AG04450 (cell line): ENCODE results near the gene CFAP54. TPM values are rescaled to one million over a fixed set of nuclear protein-coding genes. Genes with fewer than 3 reads are reported as not detected.

Experiments used
- CTCF ChIA-PET: fragments of 300-600, 350-600 bp; formaldehyde crosslinking; extraction: SDS; loops from one replicate; lab custom pipeline; 2022; ENCODE audit warnings: antibody characterized with exemption, inconsistent platforms; lab: Charles Lee
- POLR2A ChIA-PET: fragments of 350-600 bp; formaldehyde crosslinking; extraction: SDS; loops from one replicate; lab custom pipeline; 2021; ENCODE audit warnings: antibody characterized with exemption, inconsistent platforms; lab: Yijun Ruan, JAX
- DNase-seq: peaks from one replicate; pipeline ENCODE4 v3.0.0-alpha.2; 2011; ENCODE audit warnings: low read depth, low spot score
- H3K27ac ChIP-seq: one replicate; pipeline ENCODE4 v1.5.1; 2012; ENCODE audit warnings: low read depth, low read length, control low read depth
- H3K27me3 ChIP-seq: one replicate; pipeline ENCODE4 v1.6.0; 2012; ENCODE audit warnings: low read length; ENCODE audit not compliant: control insufficient read depth, insufficient read depth
- H3K4me3 ChIP-seq: 2 replicates; pipeline ENCODE4 v1.5.1; 2011; ENCODE audit warnings: mild to moderate bottlenecking, low read depth, low read length, control low read depth
- H3K9me3 ChIP-seq: 2 replicates; pipeline ENCODE4 v1.5.1; 2012; ENCODE audit warnings: low read length; ENCODE audit not compliant: control insufficient read depth, insufficient read depth
- polyA minus RNA-seq: library from RNA; depleted of rRNA, polyadenylated mRNA; stranded (reverse); fragments of >200 nt; gene quantifications from 2 replicates; pipeline ENCODE4 v1.2.3, GENCODE V29; 2011; rRNA and poly(A)+ RNA removed
- polyA plus RNA-seq: library from polyadenylated mRNA; depleted of rRNA; stranded (reverse); fragments of >200 nt; gene quantifications from 2 replicates; pipeline ENCODE4 v1.2.3, GENCODE V29; 2011; rRNA removed
- TF ChIP-seq, protein P1 (sequence below): IDR thresholded peaks from 2 replicates; pipeline ENCODE4 v1.5.1; 2011; ENCODE audit warnings: low read depth, low read length, control low read depth, inconsistent platforms

CFAP54 gene, protein sequence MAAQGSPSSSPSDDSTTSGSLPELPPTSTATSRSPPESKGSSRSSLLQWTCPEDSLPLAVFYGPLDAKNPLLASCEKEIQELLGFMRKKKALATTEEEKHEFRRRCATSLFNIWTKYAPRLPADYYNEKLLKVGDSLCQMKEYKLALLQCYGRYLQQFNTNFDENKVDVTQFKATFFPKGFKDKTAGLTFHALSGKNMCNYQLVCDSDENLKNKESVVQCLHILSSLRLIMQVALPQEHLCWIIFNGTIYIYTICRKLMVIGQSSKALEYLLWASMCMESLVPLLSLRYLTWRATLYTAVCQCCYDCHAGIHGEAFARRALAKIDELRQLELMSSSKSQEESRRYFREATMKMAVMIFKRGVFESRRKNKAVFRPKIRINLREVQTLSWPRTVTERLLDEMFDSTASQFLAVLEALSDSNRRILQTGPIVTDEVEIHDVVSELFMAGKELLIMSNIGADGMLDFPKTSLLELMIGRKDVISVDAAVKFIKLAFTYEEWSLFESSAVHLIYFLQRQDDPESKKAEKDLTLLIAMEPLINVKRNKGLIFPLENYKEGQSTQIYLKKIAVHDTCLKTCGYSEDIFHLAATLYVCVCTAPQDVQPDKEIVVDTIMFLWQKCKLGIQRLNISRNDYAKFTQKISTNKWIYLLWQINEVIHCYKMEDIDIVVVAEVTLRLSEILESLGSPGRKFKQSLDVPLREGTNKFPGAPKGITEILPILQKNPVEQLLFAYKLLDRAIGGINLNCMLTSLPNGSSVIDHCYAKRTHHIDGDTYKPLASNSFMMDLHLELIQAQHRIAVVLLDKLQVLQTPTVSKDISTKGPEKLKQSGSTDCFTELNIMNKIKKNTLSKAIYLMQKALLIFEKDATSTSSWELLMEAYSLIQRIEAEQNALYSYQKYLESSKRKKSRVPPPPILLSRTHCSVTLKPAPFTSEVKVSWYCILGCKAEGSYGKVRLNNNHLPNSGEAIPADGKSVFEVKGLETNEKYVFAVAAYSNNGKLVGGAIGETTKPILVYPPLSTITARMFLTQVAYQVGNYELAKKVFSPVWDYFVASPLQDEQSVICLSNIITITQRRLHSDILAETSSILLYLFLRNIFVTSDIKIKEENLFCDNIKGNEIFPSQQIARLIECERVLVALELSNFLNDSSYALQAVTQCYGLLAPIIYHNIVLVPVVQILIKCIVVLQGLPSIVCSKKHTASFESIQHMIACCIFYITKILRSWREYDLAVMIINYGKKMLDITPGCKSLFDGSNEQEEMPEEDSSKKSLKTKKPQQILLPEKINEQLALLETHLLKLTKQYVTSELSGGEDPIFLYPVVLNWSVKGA (N-terminal part only)
- polyA plus RNA-seq (0.82 and 1.2 TPM in 2 replicates), polyA minus RNA-seq (0.52 and 0.92 TPM in 2 replicates)

DNA sequence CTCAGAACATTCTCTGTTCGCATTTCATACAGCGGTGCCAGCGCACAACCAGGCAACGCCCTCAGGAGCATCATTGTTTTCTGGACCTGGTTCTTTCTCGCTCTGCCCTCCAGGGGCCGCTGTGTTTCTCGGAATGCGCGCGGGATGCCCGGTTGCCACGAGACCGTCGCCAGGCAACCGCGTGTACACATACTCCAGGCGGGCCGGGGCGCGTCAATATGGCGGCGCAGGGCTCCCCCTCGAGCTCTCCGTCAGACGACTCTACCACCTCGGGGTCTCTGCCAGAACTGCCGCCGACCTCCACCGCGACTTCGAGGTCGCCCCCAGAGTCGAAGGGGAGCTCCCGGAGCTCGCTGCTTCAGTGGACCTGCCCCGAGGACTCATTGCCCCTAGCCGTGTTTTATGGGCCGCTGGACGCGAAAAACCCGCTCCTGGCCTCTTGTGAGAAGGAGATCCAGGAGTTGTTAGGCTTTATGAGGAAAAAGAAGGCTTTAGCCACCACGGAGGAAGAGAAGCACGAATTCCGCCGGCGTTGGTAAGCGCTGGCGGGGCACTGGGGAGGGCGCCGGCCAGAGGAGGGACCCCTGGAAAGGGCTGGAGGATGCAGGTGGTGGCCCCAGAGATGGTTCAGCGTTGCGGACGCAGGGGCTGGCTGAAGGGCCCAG is at the start of gene CFAP54:
TSS of gene CFAP54 (plus strand) at position 186 of the 665 bp plus-strand sequence. CDS start at position 219, 33 bp downstream.
- DNase-seq, result peak; percentile 73
- no peaks in the 10 kb centered on the region for H3K9me3 ChIP-seq
- peak within 1 kb of the TSS; percentile 81 for H3K27ac ChIP-seq
- no peaks in the 10 kb centered on the region for H3K27me3 ChIP-seq
- H3K4me3 ChIP-seq, result peak within 1 kb of the TSS; percentile 81
- TF ChIP-seq, protein P1, sequence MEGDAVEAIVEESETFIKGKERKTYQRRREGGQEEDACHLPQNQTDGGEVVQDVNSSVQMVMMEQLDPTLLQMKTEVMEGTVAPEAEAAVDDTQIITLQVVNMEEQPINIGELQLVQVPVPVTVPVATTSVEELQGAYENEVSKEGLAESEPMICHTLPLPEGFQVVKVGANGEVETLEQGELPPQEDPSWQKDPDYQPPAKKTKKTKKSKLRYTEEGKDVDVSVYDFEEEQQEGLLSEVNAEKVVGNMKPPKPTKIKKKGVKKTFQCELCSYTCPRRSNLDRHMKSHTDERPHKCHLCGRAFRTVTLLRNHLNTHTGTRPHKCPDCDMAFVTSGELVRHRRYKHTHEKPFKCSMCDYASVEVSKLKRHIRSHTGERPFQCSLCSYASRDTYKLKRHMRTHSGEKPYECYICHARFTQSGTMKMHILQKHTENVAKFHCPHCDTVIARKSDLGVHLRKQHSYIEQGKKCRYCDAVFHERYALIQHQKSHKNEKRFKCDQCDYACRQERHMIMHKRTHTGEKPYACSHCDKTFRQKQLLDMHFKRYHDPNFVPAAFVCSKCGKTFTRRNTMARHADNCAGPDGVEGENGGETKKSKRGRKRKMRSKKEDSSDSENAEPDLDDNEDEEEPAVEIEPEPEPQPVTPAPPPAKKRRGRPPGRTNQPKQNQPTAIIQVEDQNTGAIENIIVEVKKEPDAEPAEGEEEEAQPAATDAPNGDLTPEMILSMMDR, result peak; percentile 90
- CTCF ChIA-PET, result interaction anchor here (0.6 to 3.9 kb wide), 34 partner anchors 8 to 635 kb away, joined by 3 to 34 read pairs (median 6); partner anchors contain the start of gene CDK17
- POLR2A ChIA-PET, result no interaction called here

- Histone ChIP-seq H3K27ac (no peak overlapping the region), H3K9me3 (no peaks in the 10 kb centered on the region), H3K27me3 (no peaks in the 10 kb centered on the region), H3K4me3 (no peak overlapping the region)
- no peak for DNase-seq
- TF ChIP-seq, protein P1, result no peak
- ChIA-PET CTCF (no interaction called here), POLR2A (no interaction called here)
Observed at GRCh38 chr12:96441816-96442215, 47.6 kb upstream of the CFAP54 start.

DNA sequence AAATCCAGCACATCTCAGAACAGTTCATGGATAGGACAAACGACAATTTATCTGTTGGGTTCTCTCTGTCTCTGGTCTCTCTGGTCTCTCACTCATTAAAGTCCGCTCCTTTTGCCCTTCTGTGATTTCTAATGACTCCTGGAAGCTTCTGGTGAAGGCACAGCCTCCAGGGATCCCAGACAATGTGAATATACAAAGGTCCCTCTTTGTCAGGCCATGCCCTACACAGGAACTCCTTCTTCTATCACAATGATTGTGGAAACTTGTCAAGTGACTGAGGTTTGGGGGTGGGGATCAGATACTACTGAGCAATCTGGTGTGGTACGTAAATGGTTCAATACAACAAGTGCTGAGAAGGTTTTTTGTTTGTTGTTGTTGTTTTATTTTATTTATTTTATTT is 46.5 kb upstream of the CFAP54 start:
- POLR2A ChIA-PET, result no interaction called here
- Histone ChIP-seq H3K27ac (no peak overlapping the region), H3K9me3 (no peaks in the 10 kb centered on the region), H3K4me3 (no peak overlapping the region), H3K27me3 (no peaks in the 10 kb centered on the region)
- DNase-seq, result no peak
- CTCF ChIA-PET, result no interaction called here
- TF ChIP-seq, protein P1, result no peak

DNA sequence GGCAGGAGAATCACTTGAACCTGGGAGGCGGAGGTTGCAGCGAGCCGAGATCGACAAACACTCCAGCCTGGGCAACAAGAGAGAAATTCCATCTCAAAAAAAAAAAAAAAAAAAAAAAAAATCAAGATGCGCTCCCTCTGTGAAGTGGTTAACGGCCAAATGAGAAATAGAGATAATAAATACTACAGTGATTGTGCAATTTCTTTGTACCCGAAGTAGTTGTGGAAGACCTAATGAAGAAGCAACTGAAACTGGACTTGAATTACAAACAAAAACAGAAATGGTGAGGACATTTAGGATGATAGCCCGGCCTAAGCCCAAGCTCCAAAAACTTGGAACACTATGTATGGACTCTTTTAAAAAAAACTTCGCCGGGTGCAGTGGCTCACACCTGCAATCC is 45.0 kb upstream of the CFAP54 start:
- Histone ChIP-seq H3K27ac (peak overlapping the region; percentile 31), H3K9me3 (no peaks in the 10 kb centered on the region), H3K27me3 (no peaks in the 10 kb centered on the region), H3K4me3 (no peak overlapping the region)
- ChIA-PET POLR2A (interaction anchor here (1.8 kb wide), 1 partner anchor 45 kb away, joined by 8 read pairs; no protein-coding TSS in a partner anchor), CTCF (no interaction called here)
- TF ChIP-seq, protein P1, result no peak
- no peak for DNase-seq
